Liver (tissue), 3 donors: ENCODE results near the gene INTS1.

ENCODE experiments used
- ATF3 ChIP-seq: IDR thresholded peaks from 2 replicates; pipeline ENCODE4 v1.6.1; 2016; ENCODE audit warnings: antibody characterized with exemption
- GABPA ChIP-seq, 2 donors: IDR thresholded peaks in 1 of 2; conservative IDR thresholded peaks in 1 of 2; 2 replicates each; pipeline ENCODE4 v1.6.1; 2016; ENCODE audit warnings: antibody characterized with exemption in 2 of 2, mild to moderate bottlenecking in 1 of 2, moderate library complexity in 1 of 2
- HNF4A ChIP-seq, 2 donors: conservative IDR thresholded peaks; 2 replicates each; pipeline ENCODE4 v1.6.1; 2016; ENCODE audit warnings: antibody characterized with exemption in 2 of 2, mild to moderate bottlenecking in 2 of 2
- HNF4G ChIP-seq: IDR thresholded peaks from 2 replicates; pipeline ENCODE4 v1.6.1; 2016; ENCODE audit warnings: antibody characterized with exemption
- JUND ChIP-seq, 2 donors: IDR thresholded peaks; 2 replicates each; pipeline ENCODE4 v1.6.1; 2016; ENCODE audit warnings: antibody characterized with exemption in 2 of 2
- RAD21 ChIP-seq, 2 donors: IDR thresholded peaks; 2 replicates each; pipeline ENCODE4 v1.6.1; 2016; ENCODE audit warnings: antibody characterized with exemption in 2 of 2, mild to moderate bottlenecking in 2 of 2
- RXRA ChIP-seq, 2 donors: IDR thresholded peaks; 2 replicates each; pipeline ENCODE4 v1.6.1; 2017 to 2018; ENCODE audit warnings: antibody characterized with exemption in 2 of 2, mild to moderate bottlenecking in 1 of 2
- YY1 ChIP-seq: IDR thresholded peaks from 2 replicates; pipeline ENCODE4 v1.6.1; 2016; ENCODE audit warnings: antibody characterized with exemption, mild to moderate bottlenecking
- TF ChIP-seq, protein P1 (sequence below): fragments of 150-350 bp; IDR thresholded peaks from 2 replicates; pipeline ENCODE4 v1.5.1; 2017; ENCODE audit warnings: improper control_type of control experiment, low read depth, low read length; ENCODE audit not compliant: missing input control
- TF ChIP-seq, protein P2 (sequence below): IDR thresholded peaks from 2 replicates; pipeline ENCODE4 v1.6.1; 2016; ENCODE audit warnings: antibody characterized with exemption, mild to moderate bottlenecking
- TF ChIP-seq, protein P3 (sequence below): IDR thresholded peaks from 2 replicates; pipeline ENCODE4 v1.6.1; 2016; ENCODE audit warnings: antibody characterized with exemption
- donor health status: healthy.
- donor health status: healthy.

DNA sequence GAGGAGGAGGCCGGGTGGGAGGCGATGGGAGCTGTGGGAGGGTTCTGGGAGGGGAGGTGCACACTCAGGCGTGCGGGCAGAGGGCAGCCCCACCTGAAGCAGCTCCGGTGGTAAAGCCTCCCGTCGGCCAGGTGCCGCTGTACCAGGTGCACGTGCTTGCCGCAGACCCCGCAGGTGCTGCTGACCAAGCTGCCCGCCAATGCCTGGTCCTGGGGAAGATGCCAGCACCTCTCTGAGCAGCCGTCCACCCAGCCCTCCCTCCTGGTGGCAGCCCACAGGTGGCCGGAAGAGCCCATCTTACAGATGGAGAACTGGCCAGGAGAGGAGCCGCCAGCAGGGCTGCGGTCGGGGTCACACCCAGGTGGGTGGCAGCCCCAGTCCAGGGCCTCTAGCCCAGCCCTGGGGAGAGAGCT lies 57.6 kb downstream of the INTS1 start:
- TF ChIP-seq, protein P1, sequence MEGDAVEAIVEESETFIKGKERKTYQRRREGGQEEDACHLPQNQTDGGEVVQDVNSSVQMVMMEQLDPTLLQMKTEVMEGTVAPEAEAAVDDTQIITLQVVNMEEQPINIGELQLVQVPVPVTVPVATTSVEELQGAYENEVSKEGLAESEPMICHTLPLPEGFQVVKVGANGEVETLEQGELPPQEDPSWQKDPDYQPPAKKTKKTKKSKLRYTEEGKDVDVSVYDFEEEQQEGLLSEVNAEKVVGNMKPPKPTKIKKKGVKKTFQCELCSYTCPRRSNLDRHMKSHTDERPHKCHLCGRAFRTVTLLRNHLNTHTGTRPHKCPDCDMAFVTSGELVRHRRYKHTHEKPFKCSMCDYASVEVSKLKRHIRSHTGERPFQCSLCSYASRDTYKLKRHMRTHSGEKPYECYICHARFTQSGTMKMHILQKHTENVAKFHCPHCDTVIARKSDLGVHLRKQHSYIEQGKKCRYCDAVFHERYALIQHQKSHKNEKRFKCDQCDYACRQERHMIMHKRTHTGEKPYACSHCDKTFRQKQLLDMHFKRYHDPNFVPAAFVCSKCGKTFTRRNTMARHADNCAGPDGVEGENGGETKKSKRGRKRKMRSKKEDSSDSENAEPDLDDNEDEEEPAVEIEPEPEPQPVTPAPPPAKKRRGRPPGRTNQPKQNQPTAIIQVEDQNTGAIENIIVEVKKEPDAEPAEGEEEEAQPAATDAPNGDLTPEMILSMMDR, result no peak
- TF ChIP-seq YY1 (no peak), GABPA (IDR thresholded peaks at IDR 0.05 in 1 of 2, conservative IDR thresholded peaks at IDR 0.05 in 1 of 2) (no peak), ATF3 (no peak), HNF4G (no peak), RAD21 (IDR thresholded peaks at IDR 0.05) (no peak), JUND (IDR thresholded peaks at IDR 0.05) (no peak), RXRA (IDR thresholded peaks at IDR 0.05) (no peak), HNF4A (conservative IDR thresholded peaks at IDR 0.05) (no peak)
- TF ChIP-seq, protein P2, sequence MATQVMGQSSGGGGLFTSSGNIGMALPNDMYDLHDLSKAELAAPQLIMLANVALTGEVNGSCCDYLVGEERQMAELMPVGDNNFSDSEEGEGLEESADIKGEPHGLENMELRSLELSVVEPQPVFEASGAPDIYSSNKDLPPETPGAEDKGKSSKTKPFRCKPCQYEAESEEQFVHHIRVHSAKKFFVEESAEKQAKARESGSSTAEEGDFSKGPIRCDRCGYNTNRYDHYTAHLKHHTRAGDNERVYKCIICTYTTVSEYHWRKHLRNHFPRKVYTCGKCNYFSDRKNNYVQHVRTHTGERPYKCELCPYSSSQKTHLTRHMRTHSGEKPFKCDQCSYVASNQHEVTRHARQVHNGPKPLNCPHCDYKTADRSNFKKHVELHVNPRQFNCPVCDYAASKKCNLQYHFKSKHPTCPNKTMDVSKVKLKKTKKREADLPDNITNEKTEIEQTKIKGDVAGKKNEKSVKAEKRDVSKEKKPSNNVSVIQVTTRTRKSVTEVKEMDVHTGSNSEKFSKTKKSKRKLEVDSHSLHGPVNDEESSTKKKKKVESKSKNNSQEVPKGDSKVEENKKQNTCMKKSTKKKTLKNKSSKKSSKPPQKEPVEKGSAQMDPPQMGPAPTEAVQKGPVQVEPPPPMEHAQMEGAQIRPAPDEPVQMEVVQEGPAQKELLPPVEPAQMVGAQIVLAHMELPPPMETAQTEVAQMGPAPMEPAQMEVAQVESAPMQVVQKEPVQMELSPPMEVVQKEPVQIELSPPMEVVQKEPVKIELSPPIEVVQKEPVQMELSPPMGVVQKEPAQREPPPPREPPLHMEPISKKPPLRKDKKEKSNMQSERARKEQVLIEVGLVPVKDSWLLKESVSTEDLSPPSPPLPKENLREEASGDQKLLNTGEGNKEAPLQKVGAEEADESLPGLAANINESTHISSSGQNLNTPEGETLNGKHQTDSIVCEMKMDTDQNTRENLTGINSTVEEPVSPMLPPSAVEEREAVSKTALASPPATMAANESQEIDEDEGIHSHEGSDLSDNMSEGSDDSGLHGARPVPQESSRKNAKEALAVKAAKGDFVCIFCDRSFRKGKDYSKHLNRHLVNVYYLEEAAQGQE, result no peak
- TF ChIP-seq, protein P3, sequence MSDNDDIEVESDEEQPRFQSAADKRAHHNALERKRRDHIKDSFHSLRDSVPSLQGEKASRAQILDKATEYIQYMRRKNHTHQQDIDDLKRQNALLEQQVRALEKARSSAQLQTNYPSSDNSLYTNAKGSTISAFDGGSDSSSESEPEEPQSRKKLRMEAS, result no peak
